Measurements from ENCODE around the gene GCGR.

DNA sequence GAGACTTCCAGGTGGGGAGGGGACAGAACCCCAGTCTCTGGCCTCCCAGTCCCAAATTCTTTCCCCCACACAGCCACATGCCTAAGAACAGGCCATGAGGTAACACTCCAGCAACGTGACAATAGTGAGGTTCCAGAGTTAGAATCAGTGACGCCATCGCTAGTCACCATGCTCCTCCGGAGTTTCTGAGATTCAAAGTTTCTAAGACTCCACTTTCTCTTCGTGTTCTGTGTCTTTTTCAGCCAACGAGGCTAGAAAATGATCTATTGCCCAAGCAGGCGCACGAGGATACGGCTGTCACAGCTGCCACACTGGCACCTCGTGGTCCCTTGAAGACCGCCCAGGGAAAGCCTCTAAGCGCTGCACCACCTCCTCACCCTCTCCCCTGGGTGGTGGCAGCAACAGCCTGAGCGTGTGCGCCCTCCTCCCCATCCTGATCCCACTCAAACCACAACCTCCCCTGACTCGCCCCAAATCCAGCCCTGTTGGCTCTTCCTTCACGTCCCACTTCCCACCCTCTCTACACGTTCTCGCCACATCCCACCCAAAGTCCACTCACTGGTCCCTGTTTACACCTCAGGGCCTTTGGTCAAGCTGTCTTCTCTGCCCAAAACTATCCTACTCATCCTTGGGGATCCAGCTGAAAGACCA is 28.1 kb downstream of the GCGR start:
- TF ChIP-seq EZH2phosphoT487 (IDR thresholded peaks at IDR 0.05; ENCODE audit: borderline replicate concordance, low read depth, low read length) (no peak), CTCF (conservative IDR thresholded peaks at IDR 0.05; ENCODE audit: low read length) (peak; percentile 33; the same call in 1 of the 2 replicates)

Data from OCI-LY7 (cell line).